OCI-LY3 (cell line): Measurements from ENCODE around the gene PTPRN2.

Experiments
- EZH2phosphoT487 ChIP-seq: fragments of 200-600 bp; shearing (Covaris generic); IDR thresholded peaks from 2 replicates; pipeline ENCODE4 v1.6.1; 2018; ENCODE audit warnings: antibody characterized with exemption, mixed run types, low read depth
- TF ChIP-seq, protein P1 (sequence below): fragments of 200-600, 300-600 bp; sonication (generic); IDR thresholded peaks from 2 replicates; pipeline ENCODE4 v1.5.1; 2014; ENCODE audit warnings: antibody characterized with exemption, low read length, low read depth

- TF ChIP-seq, protein P1, sequence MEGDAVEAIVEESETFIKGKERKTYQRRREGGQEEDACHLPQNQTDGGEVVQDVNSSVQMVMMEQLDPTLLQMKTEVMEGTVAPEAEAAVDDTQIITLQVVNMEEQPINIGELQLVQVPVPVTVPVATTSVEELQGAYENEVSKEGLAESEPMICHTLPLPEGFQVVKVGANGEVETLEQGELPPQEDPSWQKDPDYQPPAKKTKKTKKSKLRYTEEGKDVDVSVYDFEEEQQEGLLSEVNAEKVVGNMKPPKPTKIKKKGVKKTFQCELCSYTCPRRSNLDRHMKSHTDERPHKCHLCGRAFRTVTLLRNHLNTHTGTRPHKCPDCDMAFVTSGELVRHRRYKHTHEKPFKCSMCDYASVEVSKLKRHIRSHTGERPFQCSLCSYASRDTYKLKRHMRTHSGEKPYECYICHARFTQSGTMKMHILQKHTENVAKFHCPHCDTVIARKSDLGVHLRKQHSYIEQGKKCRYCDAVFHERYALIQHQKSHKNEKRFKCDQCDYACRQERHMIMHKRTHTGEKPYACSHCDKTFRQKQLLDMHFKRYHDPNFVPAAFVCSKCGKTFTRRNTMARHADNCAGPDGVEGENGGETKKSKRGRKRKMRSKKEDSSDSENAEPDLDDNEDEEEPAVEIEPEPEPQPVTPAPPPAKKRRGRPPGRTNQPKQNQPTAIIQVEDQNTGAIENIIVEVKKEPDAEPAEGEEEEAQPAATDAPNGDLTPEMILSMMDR: no peak
- no peak for TF ChIP-seq EZH2phosphoT487
These were observed 1088.3 kb downstream of the PTPRN2 start for GRCh38 chr7:157499121-157499834.
